NCI-H2081 treated with DMSO at 0.1 percent for 48 hours (cell line): ENCODE results near the gene CTSZ.
"Not testable (repeated sequence)": the region's sequence is repeated elsewhere in the genome, so short reads cannot be mapped to it uniquely, and the experiment has no call there.

Experiments used
- DNase-seq: peaks from one replicate; lab custom pipeline; 2025; lab: John Stamatoyannopoulos, UW

The CTSZ gene

GRCh38 chr20:58996226-58996611 lies 10.8 kb downstream of the CTSZ start:
- DNase-seq: no peak

- no peak for DNase-seq
Measured at GRCh38 chr20:58995461-58996225, 11.4 kb downstream of the CTSZ start.

GRCh38 chr20:58994390-58995159 lies 12.5 kb downstream of the CTSZ start:
- DNase-seq: no peak

GRCh38 chr20:58993332-58994248 lies 13.5 kb downstream of the CTSZ start:
- no peak for DNase-seq

- DNase-seq: no peak
Measured at GRCh38 chr20:58992911-58993310, 14.1 kb downstream of the CTSZ start.

- DNase-seq: no peak
Measured at GRCh38 chr20:58991715-58992114, 15.3 kb downstream of the CTSZ start.

GRCh38 chr20:58990651-58991445 lies 16.2 kb downstream of the CTSZ start:
- DNase-seq: no peak

GRCh38 chr20:58989196-58989595 lies 17.9 kb downstream of the CTSZ start:
- no peak for DNase-seq

- no peak for DNase-seq
Measured at GRCh38 chr20:58988565-58988882, 18.5 kb downstream of the CTSZ start.

- DNase-seq: no peak
Measured at GRCh38 chr20:58987790-58988564, 19.1 kb downstream of the CTSZ start.

GRCh38 chr20:58986968-58987517 lies 20.0 kb downstream of the CTSZ start:
- DNase-seq: no peak

- no peak for DNase-seq
Measured at GRCh38 chr20:58986286-58986967, 20.6 kb downstream of the CTSZ start.

GRCh38 chr20:58985656-58986055 lies 21.4 kb downstream of the CTSZ start:
- DNase-seq: no peak

- DNase-seq: no peak
Measured at GRCh38 chr20:58984691-58985090, 22.4 kb downstream of the CTSZ start.

- not testable (repeated sequence) for DNase-seq
Measured at GRCh38 chr20:58983115-58983468, 24.0 kb downstream of the CTSZ start.

- no peak for DNase-seq
Measured at GRCh38 chr20:58982406-58983114, 24.5 kb downstream of the CTSZ start.

- no peak for DNase-seq
Measured at GRCh38 chr20:58981628-58982364, 25.3 kb downstream of the CTSZ start.

GRCh38 chr20:58980711-58981627 lies 26.1 kb downstream of the CTSZ start, which contains the start of gene NELFCD:
TSS of gene NELFCD (plus strand) at chr20:58981256. CDS start at chr20:58981310, 54 bp downstream.
- peak; percentile 51 for DNase-seq
